SK-N-SH (cell line): ENCODE data around the gene ATG2B. TPM values are rescaled to one million over a fixed set of nuclear protein-coding genes. Genes with fewer than 3 reads are reported as not detected.

Experiments used
- CTCF ChIA-PET: fragments of 300-600, 350-600 bp; formaldehyde crosslinking; extraction: SDS; loops from one replicate; lab custom pipeline; 2021; lab: Yijun Ruan, JAX
- POLR2A ChIA-PET: fragments of 350-600 bp; sonication (Branson Sonifier 250); formaldehyde crosslinking; extraction: SDS; loops from one replicate; lab custom pipeline; 2020; ENCODE audit warnings: antibody characterized with exemption, inconsistent platforms; lab: Yijun Ruan, JAX
- DNase-seq: peaks from one replicate; pipeline ENCODE4 v3.0.0; 2012
- H2AFZ ChIP-seq: fragments of 200-600 bp; sonication (generic); 2 replicates; pipeline ENCODE4 v1.8.1; 2016; ENCODE audit warnings: antibody characterized with exemption, mild to moderate bottlenecking, low read depth
- H3F3A ChIP-seq: fragments of 200-600 bp; sonication (generic); replicated peaks from 2 replicates; pipeline ENCODE3; 2016; ENCODE audit warnings: antibody characterized with exemption, mild to moderate bottlenecking; ENCODE audit not compliant: insufficient read depth
- H3K27ac ChIP-seq, 2 experiments: fragments of 200-500 bp in 1 of 2; fragments of 200-600 bp in 1 of 2; sonication (Bioruptor generic) in 1 of 2; sonication (generic), shearing (Covaris generic) in 1 of 2; 2 replicates each; pipeline versions ENCODE4 v1.5.1 to v1.6.1; 2014 to 2016; ENCODE audit warnings: low read depth in 2 of 2, inconsistent platforms in 1 of 2, low read length in 1 of 2, mild to moderate bottlenecking in 1 of 2, mixed read lengths in 1 of 2
- H3K27me3 ChIP-seq: fragments of 200-600 bp; sonication (generic), shearing (Covaris generic); 2 replicates; pipeline ENCODE4 v1.6.1; 2016; ENCODE audit warnings: mixed run types; ENCODE audit not compliant: insufficient read depth
- H3K36me3 ChIP-seq, 2 experiments: fragments of 200-500 bp in 1 of 2; fragments of 200-600 bp in 1 of 2; sonication (Bioruptor generic) in 1 of 2; sonication (generic) in 1 of 2; replicated peaks in 1 of 2; 2 replicates each; pipeline versions ENCODE3 to v1.5.1; 2014 to 2016; ENCODE audit warnings: low read length in 1 of 2, mild to moderate bottlenecking in 1 of 2; ENCODE audit not compliant: insufficient read depth in 2 of 2, control insufficient read depth in 1 of 2
- H3K4me1 ChIP-seq, 2 experiments: fragments of 200-500 bp in 1 of 2; fragments of 200-600 bp in 1 of 2; sonication (Bioruptor generic) in 1 of 2; sonication (generic), shearing (Covaris generic) in 1 of 2; 2 replicates each; pipeline versions ENCODE4 v1.5.1 to v1.6.1; 2014 to 2016; ENCODE audit warnings: low read depth in 1 of 2, low read length in 1 of 2, mixed run types in 1 of 2; ENCODE audit not compliant: insufficient read depth in 2 of 2, control insufficient read depth in 1 of 2
- H3K4me2 ChIP-seq: fragments of 200-600 bp; sonication (generic), shearing (Covaris generic); 2 replicates; pipeline ENCODE4 v1.6.1; 2017; ENCODE audit warnings: mixed run types
- H3K4me3 ChIP-seq, 2 experiments: fragments of 200-500 bp in 1 of 2; fragments of 200-600 bp in 1 of 2; sonication (Bioruptor generic) in 1 of 2; sonication (generic), shearing (Covaris generic) in 1 of 2; 2 replicates each; pipeline versions ENCODE4 v1.5.1 to v1.8.1; 2014 to 2016; ENCODE audit warnings: low read depth in 2 of 2, inconsistent platforms in 1 of 2, low read length in 1 of 2, mild to moderate bottlenecking in 1 of 2, mixed read lengths in 1 of 2, moderate library complexity in 1 of 2
- H3K79me2 ChIP-seq: fragments of 200-600 bp; sonication (generic); 2 replicates; pipeline ENCODE4 v1.8.1; 2017; ENCODE audit warnings: mild to moderate bottlenecking; ENCODE audit not compliant: insufficient read depth
- H3K9ac ChIP-seq: fragments of 200-600 bp; sonication (generic); 2 replicates; pipeline ENCODE4 v1.6.1; 2017; ENCODE audit warnings: mixed run types
- H3K9me2 ChIP-seq: fragments of 200-600 bp; sonication (generic); 2 replicates; pipeline ENCODE4 v1.6.1; 2017; ENCODE audit warnings: mixed run types
- H3K9me3 ChIP-seq: fragments of 200-600 bp; sonication (generic); 2 replicates; pipeline ENCODE4 v1.6.1; 2017; ENCODE audit warnings: mixed run types, mild to moderate bottlenecking, moderate library complexity
- H4K20me1 ChIP-seq: fragments of 200-600 bp; sonication (generic); 2 replicates; pipeline ENCODE4 v1.6.1; 2017; ENCODE audit warnings: mild to moderate bottlenecking, mixed run types; ENCODE audit not compliant: insufficient read depth
- ELF1 ChIP-seq: IDR thresholded peaks from 2 replicates; pipeline ENCODE4 v1.4.0; 2012
- EZH2phosphoT487 ChIP-seq: fragments of 200-600 bp; sonication (generic); IDR thresholded peaks from 2 replicates; pipeline ENCODE4 v1.6.1; 2017; ENCODE audit warnings: low read depth, mixed run types, mild to moderate bottlenecking, antibody characterized with exemption, moderate library complexity, borderline replicate concordance
- FOSL2 ChIP-seq: IDR thresholded peaks from 2 replicates; pipeline ENCODE4 v1.4.0; 2012; ENCODE audit warnings: low read depth, mild to moderate bottlenecking, moderate library complexity, borderline replicate concordance
- FOXJ3 ChIP-seq: sonication (generic); formaldehyde crosslinking; IDR thresholded peaks from 2 replicates; pipeline ENCODE4 v1.5.1; 2020; ENCODE audit warnings: mild to moderate bottlenecking, missing genetic modification reagents
- FOXM1 ChIP-seq: IDR thresholded peaks from 2 replicates; pipeline ENCODE4 v1.4.0; 2012; ENCODE audit warnings: low read depth, mild to moderate bottlenecking
- MEF2A ChIP-seq: IDR thresholded peaks from 2 replicates; pipeline ENCODE4 v1.4.0; 2012; ENCODE audit warnings: low read depth, borderline replicate concordance
- NFIC ChIP-seq: IDR thresholded peaks from 2 replicates; pipeline ENCODE4 v1.4.0; 2012; ENCODE audit warnings: borderline replicate concordance
- NRF1 ChIP-seq: IDR thresholded peaks from 2 replicates; pipeline ENCODE4 v1.6.1; 2012; ENCODE audit warnings: low read depth, mild to moderate bottlenecking, low read length
- POLR2AphosphoS5 ChIP-seq: IDR thresholded peaks from 2 replicates; pipeline ENCODE4 v1.6.1; 2012; ENCODE audit warnings: low read depth, low read length
- RAD21 ChIP-seq: IDR thresholded peaks from 2 replicates; pipeline ENCODE4 v1.6.1; 2012; ENCODE audit warnings: mild to moderate bottlenecking, low read length
- RCOR1 ChIP-seq: fragments of 150-350 bp; IDR thresholded peaks from 2 replicates; pipeline ENCODE4 v1.6.1; 2017; ENCODE audit warnings: antibody characterized with exemption, low read length
- RFX5 ChIP-seq: IDR thresholded peaks from 2 replicates; pipeline ENCODE4 v1.6.1; 2012; ENCODE audit warnings: mild to moderate bottlenecking, improper control_type of control experiment, low read length
- SIN3A ChIP-seq: IDR thresholded peaks from 2 replicates; pipeline ENCODE4 v1.6.1; 2012; ENCODE audit warnings: low read depth, mild to moderate bottlenecking, low read length, moderate library complexity, borderline replicate concordance
- TAF1 ChIP-seq: IDR thresholded peaks from 2 replicates; pipeline ENCODE4 v1.6.1; 2012; ENCODE audit warnings: low read depth, mild to moderate bottlenecking, low read length, moderate library complexity, borderline replicate concordance
- TCF12 ChIP-seq: IDR thresholded peaks from 2 replicates; pipeline ENCODE4 v1.4.0; 2012
- WGBS: methylation state at CpG from one replicate; pipeline ENCODE4 v1.1.6; 2017; ENCODE audit warnings: low lambda C conversion rate; 5-methylcytosine and 5-hydroxymethylcytosine counted together
- polyA plus RNA-seq, 3 experiments: library from polyadenylated mRNA; depleted of rRNA; stranded (reverse); fragments of >200 nt; gene quantifications; 2 replicates each; pipeline ENCODE4 v1.2.3, GENCODE V29; 2012
- TF ChIP-seq, protein P1 (sequence below): IDR thresholded peaks from 2 replicates; pipeline ENCODE4; 2012
- TF ChIP-seq, protein P2 (sequence below): fragments of 150-350 bp; IDR thresholded peaks from 2 replicates; pipeline ENCODE4 v1.6.1; 2016; ENCODE audit warnings: mild to moderate bottlenecking, low read depth, low read length

Gene ATG2B
- polyA plus RNA-seq, 1 of the 3 experiments (the other 2 are of a cell fraction), result 5.8 TPM

DNA sequence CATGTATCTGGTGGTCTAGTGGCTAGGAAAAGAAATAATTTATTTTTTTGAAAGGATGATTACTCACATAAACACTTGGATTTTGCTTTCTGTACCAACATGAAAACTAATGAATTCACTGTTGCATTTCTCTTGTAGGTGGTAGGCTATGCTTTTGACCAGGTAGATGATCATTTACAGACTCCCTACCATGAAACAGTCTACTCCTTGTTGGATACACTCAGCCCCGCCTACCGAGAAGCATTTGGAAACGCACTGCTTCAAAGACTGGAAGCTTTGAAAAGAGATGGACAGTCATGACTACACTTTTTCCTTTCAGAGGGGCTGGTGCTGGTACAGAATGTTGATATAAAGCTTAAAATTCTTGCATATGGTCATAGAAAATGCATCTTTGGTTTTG is 22.2 kb upstream of the ATG2B start:
- Histone ChIP-seq H3K9ac (no peak overlapping the region), H3K27me3 (no peaks in the 10 kb centered on the region), H3K79me2 (no peaks in the 10 kb centered on the region; the same call in none of the 2 replicates), H2AFZ (no peak overlapping the region), H3K9me3 (no peaks in the 10 kb centered on the region), H4K20me1 (no peaks in the 10 kb centered on the region), H3F3A (peaks cover 4% of the 10 kb centered on the region), H3K27ac (no peak overlapping the region), H3K4me1 (peaks cover 0 to 2% of the 10 kb centered on the region in 2 experiments; a peak in 2 of 4 replicates), H3K36me3 (peaks cover 43 to 52% of the 10 kb centered on the region in 2 experiments), H3K9me2 (no peaks in the 10 kb centered on the region), H3K4me2 (no peak overlapping the region), H3K4me3 (no peak overlapping the region)
- ChIA-PET CTCF (no interaction called here), POLR2A (no interaction called here)
- no peak for DNase-seq
- no peak for TF ChIP-seq TAF1
- no peak for TF ChIP-seq MEF2A
- WGBS, result 100% methylated on average over 3 of the region's 3 CpGs

DNA sequence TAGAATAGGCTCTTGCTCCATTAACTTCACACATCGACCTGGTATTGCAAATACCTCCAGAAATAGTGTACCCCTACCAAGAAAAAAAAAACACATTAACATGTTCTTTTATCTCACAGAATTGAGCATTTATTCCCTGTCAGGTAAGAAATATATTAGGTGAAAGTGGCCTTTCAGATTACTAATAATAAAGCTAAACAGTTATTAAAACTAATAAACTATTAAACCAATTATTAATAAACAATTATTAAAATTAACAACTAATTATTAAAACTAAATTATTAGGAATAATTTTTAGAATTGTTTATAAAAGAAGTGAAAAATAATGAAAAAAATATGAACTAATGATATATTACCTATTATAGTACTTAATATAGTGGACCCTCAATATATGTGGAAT is 21.6 kb upstream of the ATG2B start:
- Histone ChIP-seq H3K9me2 (no peaks in the 10 kb centered on the region), H3K36me3 (peaks cover 43 to 56% of the 10 kb centered on the region in 2 experiments), H3K4me3 (no peak overlapping the region), H3K4me2 (no peak overlapping the region), H3K9me3 (no peaks in the 10 kb centered on the region), H4K20me1 (no peaks in the 10 kb centered on the region), H3K9ac (no peak overlapping the region), H3K27me3 (no peaks in the 10 kb centered on the region), H3K79me2 (no peaks in the 10 kb centered on the region; the same call in none of the 2 replicates), H2AFZ (no peak overlapping the region), H3K27ac (no peak overlapping the region), H3F3A (peaks cover 4% of the 10 kb centered on the region), H3K4me1 (peaks cover 0 to 2% of the 10 kb centered on the region in 2 experiments; a peak in 2 of 4 replicates)
- no peak for TF ChIP-seq FOSL2
- TF ChIP-seq RFX5, result no peak
- no peak for TF ChIP-seq SIN3A
- TF ChIP-seq, protein P1, sequence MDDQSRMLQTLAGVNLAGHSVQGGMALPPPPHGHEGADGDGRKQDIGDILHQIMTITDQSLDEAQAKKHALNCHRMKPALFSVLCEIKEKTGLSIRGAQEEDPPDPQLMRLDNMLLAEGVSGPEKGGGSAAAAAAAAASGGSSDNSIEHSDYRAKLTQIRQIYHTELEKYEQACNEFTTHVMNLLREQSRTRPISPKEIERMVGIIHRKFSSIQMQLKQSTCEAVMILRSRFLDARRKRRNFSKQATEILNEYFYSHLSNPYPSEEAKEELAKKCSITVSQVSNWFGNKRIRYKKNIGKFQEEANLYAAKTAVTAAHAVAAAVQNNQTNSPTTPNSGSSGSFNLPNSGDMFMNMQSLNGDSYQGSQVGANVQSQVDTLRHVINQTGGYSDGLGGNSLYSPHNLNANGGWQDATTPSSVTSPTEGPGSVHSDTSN, result no peak
- no peak for TF ChIP-seq NFIC
- no peak for TF ChIP-seq TAF1
- no peak for TF ChIP-seq ELF1
- TF ChIP-seq NRF1, result no peak
- no peak for TF ChIP-seq MEF2A
- no peak for TF ChIP-seq RCOR1
- no peak for TF ChIP-seq FOXM1
- TF ChIP-seq POLR2AphosphoS5, result no peak
- TF ChIP-seq, protein P2, sequence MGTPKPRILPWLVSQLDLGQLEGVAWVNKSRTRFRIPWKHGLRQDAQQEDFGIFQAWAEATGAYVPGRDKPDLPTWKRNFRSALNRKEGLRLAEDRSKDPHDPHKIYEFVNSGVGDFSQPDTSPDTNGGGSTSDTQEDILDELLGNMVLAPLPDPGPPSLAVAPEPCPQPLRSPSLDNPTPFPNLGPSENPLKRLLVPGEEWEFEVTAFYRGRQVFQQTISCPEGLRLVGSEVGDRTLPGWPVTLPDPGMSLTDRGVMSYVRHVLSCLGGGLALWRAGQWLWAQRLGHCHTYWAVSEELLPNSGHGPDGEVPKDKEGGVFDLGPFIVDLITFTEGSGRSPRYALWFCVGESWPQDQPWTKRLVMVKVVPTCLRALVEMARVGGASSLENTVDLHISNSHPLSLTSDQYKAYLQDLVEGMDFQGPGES, result no peak
- no peak for TF ChIP-seq TCF12
- no peak for TF ChIP-seq RAD21
- no peak for TF ChIP-seq EZH2phosphoT487
- no peak for TF ChIP-seq FOXJ3 (CRISPR knock-in tag)
- DNase-seq, result no peak
- WGBS, result 0% methylated on average over 1 of the region's 1 CpG
- ChIA-PET POLR2A (no interaction called here), CTCF (interaction anchor here (0.7 kb wide), 1 partner anchor 104 kb away, joined by 4 read pairs; no protein-coding TSS in a partner anchor)
